NK-92 treated with Interleukin-12 subunit alpha and Interleukin-12 subunit beta, amount 100 ng/mL, for 24 hours (cell line): ENCODE results near the gene ZNF593OS.

Experiments
- DNase-seq: peaks from one replicate; lab custom pipeline; 2025; lab: John Stamatoyannopoulos, UW

ZNF593OS gene

GRCh38 chr1:26184086-26184485, 12.5 kb upstream of the ZNF593OS start:
- DNase-seq: no peak

- DNase-seq: no peak
Measured at GRCh38 chr1:26182383-26182696, 10.7 kb upstream of the ZNF593OS start.

- DNase-seq: no peak
Measured at GRCh38 chr1:26181586-26182382, 10.2 kb upstream of the ZNF593OS start.

GRCh38 chr1:26180010-26180506, 8.4 kb upstream of the ZNF593OS start:
- no peak for DNase-seq

GRCh38 chr1:26177182-26177684, 5.6 kb upstream of the ZNF593OS start, which contains the start of gene CNKSR1:
CNKSR1 (plus strand) TSS chr1:26177491; CDS start chr1:26177548, 57 bp downstream.
- DNase-seq: no peak

GRCh38 chr1:26175346-26175745, 3.7 kb upstream of the ZNF593OS start:
- DNase-seq: no peak

GRCh38 chr1:26170472-26170821, 1.2 kb downstream of the ZNF593OS start:
- no peak for DNase-seq

GRCh38 chr1:26169669-26170471, 1.8 kb downstream of the ZNF593OS start, which contains the start of gene ZNF593:
ZNF593 (plus strand) TSS chr1:26169908; CDS start chr1:26169984, 76 bp downstream.
- peak; percentile 83 for DNase-seq

GRCh38 chr1:26169198-26169554, 2.5 kb downstream of the ZNF593OS start:
- no peak for DNase-seq

- DNase-seq: no peak
Measured at GRCh38 chr1:26168410-26169197, 3.0 kb downstream of the ZNF593OS start, which contains the start of gene C1orf232. C1orf232 (minus strand) TSS chr1:26168963; CDS start chr1:26168499, 464 bp downstream.

GRCh38 chr1:26166719-26167281, 4.8 kb downstream of the ZNF593OS start:
- no peak for DNase-seq

- DNase-seq: no peak
Measured at GRCh38 chr1:26164861-26165842, 6.5 kb downstream of the ZNF593OS start.

- no peak for DNase-seq
Measured at GRCh38 chr1:26164036-26164860, 7.4 kb downstream of the ZNF593OS start.

GRCh38 chr1:26163684-26164035, 8.0 kb downstream of the ZNF593OS start:
- no peak for DNase-seq

GRCh38 chr1:26162220-26162709, 9.4 kb downstream of the ZNF593OS start:
- DNase-seq: no peak

- no peak for DNase-seq
Measured at GRCh38 chr1:26161415-26162219, 10.0 kb downstream of the ZNF593OS start.

GRCh38 chr1:26160527-26161414, 10.9 kb downstream of the ZNF593OS start:
- DNase-seq: no peak

- no peak for DNase-seq
Measured at GRCh38 chr1:26159743-26160039, 11.9 kb downstream of the ZNF593OS start.
